H1 (cell line): ENCODE measurements around the gene SLC22A3. TPM values are rescaled to one million over a fixed set of nuclear protein-coding genes. Genes with fewer than 3 reads are reported as not detected.

ENCODE experiments used
- CTCF ChIA-PET: fragments of 300-600 bp; sonication (Branson Sonifier 250); formaldehyde crosslinking; loops from one replicate; lab custom pipeline; 2021; ENCODE audit not compliant: partially characterized antibody; lab: Charles Lee
- POLR2A ChIA-PET: fragments of 300-600 bp; sonication (Branson Sonifier 250); formaldehyde crosslinking; loops from one replicate; lab custom pipeline; 2021; ENCODE audit warnings: inconsistent platforms; ENCODE audit not compliant: partially characterized antibody; lab: Charles Lee
- DNase-seq, 2 experiments: peaks; one replicate each; pipeline versions ENCODE4 v3.0.0 to v3.0.0-alpha.2; 2010 to 2022; ENCODE audit warnings: low spot score in 2 of 2, low read depth in 1 of 2, mixed read lengths in 1 of 2
- FAIRE-seq: peaks from 2 replicates; lab custom pipeline; 2011; peaks lifted over from hg19 to GRCh38; lab: Jason Lieb, UNC
- H2AFZ ChIP-seq: 2 replicates; pipeline ENCODE4 v1.8.1; 2012; ENCODE audit warnings: low read length, inconsistent platforms
- H2AK5ac ChIP-seq: 2 replicates; pipeline ENCODE4 v1.6.1; 2013; ENCODE audit warnings: low read depth, low read length
- H2BK120ac ChIP-seq: replicated peaks from 2 replicates; pipeline ENCODE3; 2013; ENCODE audit warnings: low read depth, low read length, inconsistent platforms
- H2BK12ac ChIP-seq: 2 replicates; pipeline ENCODE4 v1.6.1; 2013; ENCODE audit warnings: low read depth, low read length
- H2BK15ac ChIP-seq: 2 replicates; pipeline ENCODE4 v1.6.1; 2013; ENCODE audit warnings: low read length
- H2BK20ac ChIP-seq: 2 replicates; pipeline ENCODE4 v1.6.1; 2013; ENCODE audit warnings: low read length
- H2BK5ac ChIP-seq: 2 replicates; pipeline ENCODE4 v1.6.1; 2013; ENCODE audit warnings: low read depth, low read length
- H3K14ac ChIP-seq: 2 replicates; pipeline ENCODE4 v1.6.1; 2013; ENCODE audit warnings: inconsistent platforms; ENCODE audit not compliant: insufficient read length
- H3K18ac ChIP-seq: 2 replicates; pipeline ENCODE4 v1.6.1; 2013; ENCODE audit warnings: low read length; ENCODE audit errors: extremely low read depth
- H3K23ac ChIP-seq: 2 replicates; pipeline ENCODE4 v1.6.1; 2013; ENCODE audit warnings: inconsistent platforms; ENCODE audit not compliant: insufficient read length
- H3K23me2 ChIP-seq: 2 replicates; pipeline ENCODE4 v1.6.1; 2013; ENCODE audit warnings: low read depth, low read length
- H3K27ac ChIP-seq: 2 replicates; pipeline ENCODE4 v1.6.1; 2011; ENCODE audit warnings: low read depth, low read length, inconsistent platforms
- H3K27me3 ChIP-seq, 4 experiments: replicated peaks in 1 of 4; 1 replicate in 1 of 4; 2 replicates in 3 of 4; pipeline versions ENCODE4 v1.6.1 to v1.8.1; 2011 to 2013; ENCODE audit warnings: low read length in 3 of 4, mild to moderate bottlenecking in 3 of 4, inconsistent platforms in 2 of 4, mixed read lengths in 2 of 4, moderate library complexity in 1 of 4; ENCODE audit not compliant: control insufficient read depth in 3 of 4, insufficient read depth in 3 of 4; ENCODE audit errors: extremely low read depth in 1 of 4
- H3K36me3 ChIP-seq, 4 experiments: 2 replicates each; pipeline versions ENCODE4 v1.6.1 to v1.8.1; 2011 to 2013; ENCODE audit warnings: mild to moderate bottlenecking in 4 of 4, low read length in 3 of 4, moderate library complexity in 2 of 4, control low read depth in 1 of 4, inconsistent platforms in 1 of 4; ENCODE audit not compliant: insufficient read depth in 4 of 4, control insufficient read depth in 2 of 4
- H3K4ac ChIP-seq: replicated peaks from 2 replicates; pipeline ENCODE3; 2013; ENCODE audit warnings: low read length, low read depth, mixed read lengths, inconsistent platforms; ENCODE audit not compliant: insufficient read length
- H3K4me1 ChIP-seq, 4 experiments: replicated peaks in 1 of 4; 1 replicate in 1 of 4; 2 replicates in 3 of 4; pipeline versions ENCODE4 v1.6.1 to v1.8.1; 2011 to 2013; ENCODE audit warnings: low read length in 3 of 4, inconsistent platforms in 2 of 4, mixed read lengths in 1 of 4; ENCODE audit not compliant: insufficient read depth in 4 of 4, control insufficient read depth in 3 of 4
- H3K4me2 ChIP-seq, 2 experiments: 2 replicates each; pipeline versions ENCODE4 v1.6.1 to v1.8.1; 2011 to 2013; ENCODE audit warnings: low read depth in 2 of 2, low read length in 2 of 2, control low read depth in 1 of 2, inconsistent platforms in 1 of 2, mild to moderate bottlenecking in 1 of 2; ENCODE audit not compliant: insufficient read depth in 1 of 2
- H3K4me3 ChIP-seq, 4 experiments: fragments of 200-600, 300-600 bp in 1 of 4; sonication (generic), shearing (Covaris generic), sonication (Bioruptor Twin) in 1 of 4; 2 replicates each; pipeline versions ENCODE4 v1.5.1 to v1.8.1; 2011 to 2016; ENCODE audit warnings: low read length in 4 of 4, low read depth in 3 of 4, control low read depth in 2 of 4, inconsistent platforms in 2 of 4, mild to moderate bottlenecking in 2 of 4, mixed read lengths in 1 of 4, moderate library complexity in 1 of 4; ENCODE audit not compliant: insufficient read depth in 2 of 4; ENCODE audit errors: extremely low read depth in 1 of 4
- H3K56ac ChIP-seq: replicated peaks from 2 replicates; pipeline ENCODE3; 2013; ENCODE audit warnings: low read depth, mild to moderate bottlenecking, mixed read lengths, low read length, inconsistent platforms; ENCODE audit not compliant: insufficient read length
- H3K79me1 ChIP-seq: 2 replicates; pipeline ENCODE4 v1.6.1; 2013; ENCODE audit warnings: low read depth, low read length, control low read depth
- H3K79me2 ChIP-seq, 2 experiments: 2 replicates each; pipeline versions ENCODE4 v1.6.1 to v1.8.1; 2012 to 2013; ENCODE audit warnings: low read length in 2 of 2, mild to moderate bottlenecking in 2 of 2, inconsistent platforms in 1 of 2; ENCODE audit not compliant: insufficient read depth in 2 of 2, control insufficient read depth in 1 of 2
- H3K9ac ChIP-seq, 4 experiments: replicated peaks in 1 of 4; 1 replicate in 1 of 4; 2 replicates in 3 of 4; pipeline versions ENCODE4 v1.6.1 to v1.8.1; 2011 to 2013; ENCODE audit warnings: low read depth in 3 of 4, low read length in 3 of 4, control low read depth in 2 of 4, mild to moderate bottlenecking in 2 of 4, moderate library complexity in 2 of 4, inconsistent platforms in 1 of 4; ENCODE audit errors: extremely low read depth in 1 of 4
- H3K9me3 ChIP-seq, 2 experiments: 2 replicates each; pipeline versions ENCODE4 v1.6.1 to v1.8.1; 2012 to 2013; ENCODE audit warnings: mild to moderate bottlenecking in 2 of 2, moderate library complexity in 2 of 2, control low read depth in 1 of 2, inconsistent platforms in 1 of 2, low read depth in 1 of 2, low read length in 1 of 2, mixed read lengths in 1 of 2; ENCODE audit not compliant: insufficient read depth in 2 of 2
- H4K20me1 ChIP-seq, 2 experiments: replicated peaks in 1 of 2; 2 replicates each; pipeline versions ENCODE3 to v1.8.1; 2011 to 2013; ENCODE audit warnings: inconsistent platforms in 2 of 2, low read length in 2 of 2, mild to moderate bottlenecking in 1 of 2; ENCODE audit not compliant: insufficient read depth in 2 of 2, control insufficient read depth in 1 of 2
- H4K5ac ChIP-seq: 2 replicates; pipeline ENCODE4 v1.6.1; 2013; ENCODE audit warnings: low read length, low read depth, mixed read lengths, inconsistent platforms; ENCODE audit not compliant: insufficient read length
- H4K8ac ChIP-seq: 2 replicates; pipeline ENCODE4 v1.8.0; 2013; ENCODE audit warnings: mild to moderate bottlenecking, moderate library complexity, low read length, inconsistent platforms; ENCODE audit not compliant: insufficient read depth; ENCODE audit errors: extremely low read depth
- H4K91ac ChIP-seq: replicated peaks from 2 replicates; pipeline ENCODE3; 2013; ENCODE audit warnings: low read length, mixed read lengths, inconsistent platforms; ENCODE audit not compliant: insufficient read length
- CHD1 ChIP-seq: IDR thresholded peaks from 2 replicates; pipeline ENCODE4 v1.6.1; 2012; ENCODE audit warnings: low read depth, low read length, improper control_type of control experiment
- GTF2F1 ChIP-seq: IDR thresholded peaks from 2 replicates; pipeline ENCODE4 v1.6.1; 2012; ENCODE audit warnings: low read depth, low read length, improper control_type of control experiment, borderline replicate concordance
- KDM4A ChIP-seq: IDR thresholded peaks from one replicate; pipeline ENCODE4 v1.7.1; 2012; ENCODE audit warnings: low read depth, mild to moderate bottlenecking, moderate library complexity, low read length, inconsistent platforms; ENCODE audit not compliant: severe bottlenecking
- YY1 ChIP-seq: IDR thresholded peaks from 2 replicates; pipeline ENCODE4 v1.6.1; 2011; ENCODE audit warnings: low read depth, mild to moderate bottlenecking, low read length
- WGBS, 2 experiments: shearing (Covaris generic) in 1 of 2; methylation state at CpG; one replicate each; pipeline versions ENCODE4 v1.1.6 to v1.1.7; 2013 to 2015; ENCODE audit warnings: low lambda C conversion rate in 2 of 2, mixed read lengths in 2 of 2, inconsistent platforms in 1 of 2, low coverage in 1 of 2, missing lambda C conversion rate in 1 of 2; ENCODE audit not compliant: insufficient replicate concordance in 2 of 2, insufficient coverage in 1 of 2, insufficient read length in 1 of 2; ENCODE audit errors: extremely low coverage in 1 of 2, missing lambda C conversion rate in 1 of 2; 5-methylcytosine and 5-hydroxymethylcytosine counted together
- polyA plus RNA-seq, 7 experiments: library from polyadenylated mRNA; depleted of rRNA in 3 of 7; stranded (reverse) in 5 of 7; unstranded in 2 of 7; fragments of >200 nt in 5 of 7; fragments of 200-250 nt in 2 of 7; gene quantifications; 1 replicate in 5 of 7; 2 replicates in 1 of 7; 4 replicates in 1 of 7; pipeline versions ENCODE4 v1.2.1 to v1.2.3, GENCODE V29; 2011 to 2013; ENCODE audit warnings: missing spikeins in 2 of 7, mixed read lengths in 2 of 7
- total RNA-seq: library from RNA; stranded (reverse); fragmentation: NEBNext Ultra II Directional; extraction: Animal tissue kit (Norgen Biotek cat#: 25700); gene quantifications from 2 replicates; pipeline ENCODE4 v1.2.1, GENCODE V29; 2021

The SLC22A3 gene
- total and polyA plus RNA-seq, 2 of the 8 experiments (the other 6 are each of a cell fraction or from before 2014, with no cell fraction given): 1.0 to 2.9 TPM

- Histone ChIP-seq H4K91ac (no peak overlapping the region), H4K5ac (no peak overlapping the region), H3K9ac (no peak overlapping the region), H3K4me1 (no peaks in the 10 kb centered on the region), H3K79me1 (no peaks in the 10 kb centered on the region), H3K23me2 (no peaks in the 10 kb centered on the region), H3K9me3 (peaks cover 5 to 9% of the 10 kb centered on the region in 2 experiments; a peak in 3 of 4 replicates), H3K14ac (no peak overlapping the region), H4K8ac (no peak overlapping the region), H2BK15ac (no peak overlapping the region), H2BK20ac (no peak overlapping the region), H3K4ac (no peak overlapping the region), H3K27ac (no peak overlapping the region), H3K18ac (no peak overlapping the region), H2AFZ (no peak overlapping the region), H3K36me3 (no peaks in the 10 kb centered on the region), H3K4me2 (no peak overlapping the region), H3K4me3 (no peak overlapping the region), H3K56ac (no peak overlapping the region), H3K79me2 (no peaks in the 10 kb centered on the region), H2BK5ac (no peak overlapping the region), H3K27me3 (no peaks in the 10 kb centered on the region), H2BK12ac (no peak overlapping the region), H2BK120ac (no peak overlapping the region), H3K23ac (no peak overlapping the region), H2AK5ac (no peak overlapping the region), H4K20me1 (no peaks in the 10 kb centered on the region)
- FAIRE-seq: no peak
- ChIA-PET POLR2A (no interaction called here), CTCF (interaction anchor here (1.1 to 1.5 kb wide), 2 partner anchors 15 to 18 kb away, joined by 3 to 6 read pairs; no protein-coding TSS in a partner anchor)
- WGBS, 2 experiments: 96% methylated on average over 2 of the region's 2 CpGs; no CpG with 5 or more reads in 1 of the 2 experiments
- no peak for DNase-seq
- TF ChIP-seq GTF2F1 (no peak), YY1 (no peak), CHD1 (no peak), KDM4A (no peak)
These were observed 35.3 kb upstream of the SLC22A3 start for GRCh38 chr6:160312900-160313299.
